ENCODE data around the gene VIPR1.
A peak's percentile ranks its signal among the peaks of the same experiment; 100 is the strongest.
"Not testable (repeated sequence)": the region's sequence is repeated elsewhere in the genome, so short reads cannot be mapped to it uniquely, and the experiment has no call there.

The VIPR1 gene

DNA sequence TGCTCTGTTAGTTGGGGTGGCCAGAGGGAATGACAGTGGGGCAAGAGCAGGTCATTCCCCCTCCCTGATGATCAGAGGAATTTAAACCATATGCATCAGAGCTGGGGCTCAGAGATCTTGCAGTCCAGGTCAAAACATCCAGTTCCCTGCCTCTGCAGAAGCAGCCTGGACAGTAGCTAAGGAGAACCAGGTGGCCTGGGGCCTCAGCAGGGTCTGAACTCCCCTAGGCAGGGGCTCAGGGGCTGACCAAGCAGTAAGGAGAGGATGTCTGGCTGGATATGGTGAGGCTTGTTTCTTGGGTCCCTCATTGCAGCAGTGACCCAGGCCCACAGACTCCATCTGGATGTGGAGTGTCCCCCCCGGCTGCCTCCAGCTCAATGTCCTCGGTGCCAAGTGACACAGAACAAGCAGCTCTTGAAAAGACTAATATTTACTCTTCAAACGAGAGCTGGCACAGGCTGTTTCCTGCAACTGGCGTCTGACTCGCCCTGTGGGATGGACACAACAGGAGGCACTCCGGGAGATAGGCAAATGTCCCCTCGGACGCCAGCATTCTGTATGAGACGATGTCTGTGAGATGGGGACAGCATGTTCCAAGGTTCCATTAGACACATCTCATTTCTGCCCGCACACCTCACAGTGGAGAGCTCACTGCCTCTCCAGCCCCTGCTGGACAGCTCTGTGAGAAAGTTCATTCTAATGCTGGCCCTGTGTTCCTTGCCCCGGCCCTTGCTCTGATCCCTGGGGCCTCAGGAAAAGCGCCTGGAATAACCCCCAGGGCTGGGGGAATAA, 42.2 kb downstream of the VIPR1 start:
- no peak for ATAC-seq (replicated peaks)
- Mint-ChIP-seq H3K27ac (no peak overlapping the region), H3K4me1 (peaks cover 0 to 3% of the 10 kb centered on the region in 2 donors), H3K9me3 (no peaks in the 10 kb centered on the region), H3K4me3 (no peak overlapping the region), H3K36me3 (peaks cover 9 to 13% of the 10 kb centered on the region in 2 donors), H3K27me3 (peaks cover 0 to 3% of the 10 kb centered on the region in 2 donors)
- DNase-seq: no peak

DNA sequence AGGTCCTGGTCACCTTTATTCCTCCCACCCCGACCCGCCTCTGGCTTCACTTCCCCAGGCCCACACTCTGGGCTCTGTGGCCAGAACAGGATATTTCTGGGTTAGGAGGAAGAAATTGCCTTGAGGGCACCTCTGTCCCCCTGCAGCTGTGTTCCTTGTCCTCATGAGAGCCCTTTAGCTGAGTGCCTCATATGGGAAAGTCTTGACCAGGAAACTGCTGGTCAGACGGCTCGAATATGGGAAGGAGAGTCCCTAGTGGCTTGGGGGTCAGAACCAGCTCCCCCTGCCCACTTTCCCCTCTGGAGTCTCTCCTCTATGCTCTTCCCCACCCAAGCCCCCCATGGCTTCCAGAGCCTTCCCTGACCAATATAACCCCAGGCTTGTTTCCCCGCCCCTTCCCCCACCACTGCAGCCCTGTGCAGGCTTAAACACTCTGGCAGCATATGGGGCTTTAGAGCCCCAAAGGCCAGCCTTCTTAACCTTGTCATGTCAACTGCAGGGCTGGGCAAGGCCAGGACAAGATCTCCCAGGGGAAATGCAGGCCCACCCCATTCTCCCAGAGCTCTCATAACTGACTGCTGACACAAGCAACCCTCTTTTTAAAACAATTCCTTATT, 42.9 kb downstream of the VIPR1 start:
- peaks cover 0 to 3% of the 10 kb centered on the region in 2 donors for H3K27me3 Mint-ChIP-seq
- peaks cover 0 to 3% of the 10 kb centered on the region in 2 donors for H3K4me1 Mint-ChIP-seq
- no peaks in the 10 kb centered on the region for H3K9me3 Mint-ChIP-seq
- H3K27ac Mint-ChIP-seq: no peak overlapping the region
- H3K36me3 Mint-ChIP-seq: peaks cover 11 to 13% of the 10 kb centered on the region in 2 donors
- no peak overlapping the region for H3K4me3 Mint-ChIP-seq
- DNase-seq (no peak), ATAC-seq (replicated peaks) (no peak)

DNA sequence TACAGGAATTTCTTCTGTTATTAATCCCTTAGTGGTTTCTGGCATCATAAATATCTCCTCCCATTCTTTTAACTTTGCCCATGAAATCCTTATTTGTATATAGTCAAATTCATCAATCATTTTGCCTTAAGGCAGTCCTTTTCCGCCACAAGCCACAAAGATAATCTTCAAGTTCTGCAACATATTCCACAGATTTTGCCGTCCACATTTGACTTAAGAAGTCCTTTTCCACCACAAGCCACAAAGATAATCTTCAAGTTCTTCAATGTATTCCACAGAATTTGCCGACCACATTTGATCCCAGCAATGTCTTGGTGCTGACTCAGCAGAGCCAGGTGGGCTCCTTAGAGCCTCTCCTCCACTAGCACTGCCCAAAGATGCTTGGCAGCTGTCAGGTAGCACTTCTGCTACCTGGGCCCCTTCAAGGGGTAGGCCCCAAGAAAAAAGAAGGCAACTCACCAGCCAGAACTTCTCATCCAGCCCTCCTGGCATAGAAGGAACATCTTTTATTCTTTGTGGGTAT, 44.3 kb downstream of the VIPR1 start:
- Mint-ChIP-seq H3K4me3 (no peak overlapping the region), H3K27ac (no peak overlapping the region)
- ATAC-seq (replicated peaks): no peak

DNA sequence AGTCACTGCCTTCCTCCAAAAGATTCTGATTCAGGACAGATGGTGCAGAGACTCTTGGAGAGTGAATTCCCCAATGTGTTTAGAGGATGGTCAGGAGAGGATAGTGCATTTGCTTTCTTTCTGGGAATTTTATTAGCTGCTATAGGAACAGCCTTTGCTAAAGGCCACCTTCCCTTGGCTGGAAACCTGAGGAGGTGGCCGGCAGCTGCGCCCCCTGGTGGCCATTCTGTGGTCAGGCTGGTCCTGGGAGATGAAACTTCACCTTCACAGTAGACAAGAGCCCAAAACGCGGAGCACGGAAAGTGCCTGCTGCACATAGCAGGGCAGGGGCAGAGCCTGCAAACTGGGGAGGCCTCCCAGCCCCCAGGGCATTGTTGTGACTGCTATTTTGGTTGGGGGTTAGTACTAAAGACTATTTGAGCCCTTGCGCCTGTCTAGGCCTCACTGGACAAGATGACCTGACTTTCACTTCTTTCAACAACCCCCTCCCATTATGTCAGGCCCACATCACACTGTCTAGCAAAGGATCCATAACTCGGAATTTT, 45.0 kb downstream of the VIPR1 start:
- H3K36me3 Mint-ChIP-seq: peaks cover 20 to 21% of the 10 kb centered on the region in 2 donors
- no peaks in the 10 kb centered on the region for H3K9me3 Mint-ChIP-seq
- peaks cover 0 to 3% of the 10 kb centered on the region in 2 donors for H3K4me1 Mint-ChIP-seq
- ATAC-seq (replicated peaks) (peak; percentile 76 to 81), DNase-seq (peak; percentile 23)
- H3K27ac Mint-ChIP-seq: no peak overlapping the region
- no peak overlapping the region for H3K4me3 Mint-ChIP-seq
- H3K27me3 Mint-ChIP-seq: no peaks in the 10 kb centered on the region

More for the DNA sequence above, 44.3 kb downstream of the VIPR1 start:
- no peak for DNase-seq
- Mint-ChIP-seq H3K36me3 (peaks cover 17 to 20% of the 10 kb centered on the region in 2 donors), H3K4me1 (peaks cover 0 to 3% of the 10 kb centered on the region in 2 donors), H3K27me3 (no peaks in the 10 kb centered on the region), H3K9me3 (no peaks in the 10 kb centered on the region)

GRCh38 chr3:42549131-42549530, 46.7 kb downstream of the VIPR1 start:
- no peaks in the 10 kb centered on the region for H3K9me3 Mint-ChIP-seq
- no peak overlapping the region for H3K4me3 Mint-ChIP-seq
- DNase-seq (no peak), ATAC-seq (replicated peaks) (no peak)
- peak overlapping the region; percentile 7 for H3K27ac Mint-ChIP-seq
- H3K27me3 Mint-ChIP-seq: no peaks in the 10 kb centered on the region
- peaks cover 25 to 36% of the 10 kb centered on the region in 2 donors for H3K36me3 Mint-ChIP-seq
- H3K4me1 Mint-ChIP-seq: peaks cover 0 to 3% of the 10 kb centered on the region in 2 donors

- no peaks in the 10 kb centered on the region for H3K27me3 Mint-ChIP-seq
- no peaks in the 10 kb centered on the region for H3K9me3 Mint-ChIP-seq
- no peak overlapping the region for H3K4me3 Mint-ChIP-seq
- H3K27ac Mint-ChIP-seq: no peak overlapping the region
- DNase-seq: no peak
- H3K36me3 Mint-ChIP-seq: peaks cover 28 to 36% of the 10 kb centered on the region in 2 donors
- ATAC-seq (replicated peaks): no peak
- peaks cover 0 to 3% of the 10 kb centered on the region in 2 donors for H3K4me1 Mint-ChIP-seq
Measured at GRCh38 chr3:42550250-42550649, 47.8 kb downstream of the VIPR1 start.

- ATAC-seq (replicated peaks) (no peak), DNase-seq (no peak)
- H3K27me3 Mint-ChIP-seq: no peaks in the 10 kb centered on the region
- H3K4me1 Mint-ChIP-seq: peaks cover 0 to 4% of the 10 kb centered on the region in 2 donors
- H3K36me3 Mint-ChIP-seq: peaks cover 28 to 52% of the 10 kb centered on the region in 2 donors
- no peak overlapping the region for H3K4me3 Mint-ChIP-seq
- no peak overlapping the region for H3K27ac Mint-ChIP-seq
- H3K9me3 Mint-ChIP-seq: no peaks in the 10 kb centered on the region
Measured at GRCh38 chr3:42552830-42553229, 50.4 kb downstream of the VIPR1 start.

GRCh38 chr3:42556089-42556632, 53.7 kb downstream of the VIPR1 start:
- no peak overlapping the region for H3K4me3 Mint-ChIP-seq
- no peak overlapping the region for H3K27ac Mint-ChIP-seq
- no peaks in the 10 kb centered on the region for H3K27me3 Mint-ChIP-seq
- H3K36me3 Mint-ChIP-seq: peaks cover 27 to 51% of the 10 kb centered on the region in 2 donors
- peak in 1 of 2 donors; percentile 25 for ATAC-seq (replicated peaks)
- H3K4me1 Mint-ChIP-seq: peaks cover 0 to 2% of the 10 kb centered on the region in 2 donors
- no peaks in the 10 kb centered on the region for H3K9me3 Mint-ChIP-seq
- no peak for DNase-seq

DNA sequence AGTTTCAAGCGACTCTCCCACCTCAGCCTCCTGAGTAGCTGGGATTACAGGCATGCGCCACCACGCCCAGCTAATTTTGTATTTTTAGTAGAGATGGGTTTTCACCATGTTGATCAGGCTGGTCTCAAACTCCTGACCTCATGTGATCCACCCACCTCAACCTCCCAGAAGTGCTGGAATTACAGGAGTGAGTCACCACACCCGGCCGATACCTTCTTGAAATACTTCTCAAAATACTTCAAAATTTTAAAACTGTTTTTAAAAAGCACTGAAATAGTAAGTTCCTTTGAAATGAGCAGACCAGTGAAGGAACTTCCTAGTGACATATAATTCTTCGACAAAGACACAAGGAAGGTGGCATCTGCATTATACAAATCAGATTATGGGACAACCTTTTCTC, 54.4 kb downstream of the VIPR1 start:
- H3K27me3 Mint-ChIP-seq; H3K9me3 Mint-ChIP-seq; H3K4me1 Mint-ChIP-seq; H3K27ac Mint-ChIP-seq; DNase-seq; ATAC-seq (replicated peaks); H3K4me3 Mint-ChIP-seq: not testable (repeated sequence)
- H3K36me3 Mint-ChIP-seq: peaks cover 24 to 52% of the 10 kb centered on the region in 2 donors

DNA sequence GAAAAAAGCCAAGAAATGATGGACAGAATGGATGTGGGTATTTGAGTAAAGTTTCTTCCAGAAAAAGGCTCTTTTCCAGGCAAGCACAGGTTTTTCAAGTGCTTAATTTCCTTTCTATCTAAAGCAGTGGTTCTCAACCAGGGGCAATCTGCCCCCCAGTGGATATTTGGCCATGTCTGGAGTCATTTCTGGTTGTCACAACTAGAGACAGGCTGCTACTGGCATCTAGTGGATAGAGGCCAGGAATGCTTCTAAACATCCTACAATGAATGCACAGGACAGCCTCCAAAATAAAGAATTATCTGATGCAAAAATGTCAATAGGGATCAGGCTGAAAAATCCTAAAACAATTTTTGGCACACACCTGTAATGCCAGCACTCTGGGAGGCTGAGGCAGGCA, 55.4 kb downstream of the VIPR1 start:
- DNase-seq (no peak), ATAC-seq (replicated peaks) (no peak)
- peaks cover 24 to 46% of the 10 kb centered on the region in 2 donors for H3K36me3 Mint-ChIP-seq
- no peak overlapping the region for H3K4me3 Mint-ChIP-seq
- H3K27me3 Mint-ChIP-seq: no peaks in the 10 kb centered on the region
- H3K27ac Mint-ChIP-seq: no peak overlapping the region
- H3K9me3 Mint-ChIP-seq: no peaks in the 10 kb centered on the region
- H3K4me1 Mint-ChIP-seq: peaks cover 0 to 2% of the 10 kb centered on the region in 2 donors

DNA sequence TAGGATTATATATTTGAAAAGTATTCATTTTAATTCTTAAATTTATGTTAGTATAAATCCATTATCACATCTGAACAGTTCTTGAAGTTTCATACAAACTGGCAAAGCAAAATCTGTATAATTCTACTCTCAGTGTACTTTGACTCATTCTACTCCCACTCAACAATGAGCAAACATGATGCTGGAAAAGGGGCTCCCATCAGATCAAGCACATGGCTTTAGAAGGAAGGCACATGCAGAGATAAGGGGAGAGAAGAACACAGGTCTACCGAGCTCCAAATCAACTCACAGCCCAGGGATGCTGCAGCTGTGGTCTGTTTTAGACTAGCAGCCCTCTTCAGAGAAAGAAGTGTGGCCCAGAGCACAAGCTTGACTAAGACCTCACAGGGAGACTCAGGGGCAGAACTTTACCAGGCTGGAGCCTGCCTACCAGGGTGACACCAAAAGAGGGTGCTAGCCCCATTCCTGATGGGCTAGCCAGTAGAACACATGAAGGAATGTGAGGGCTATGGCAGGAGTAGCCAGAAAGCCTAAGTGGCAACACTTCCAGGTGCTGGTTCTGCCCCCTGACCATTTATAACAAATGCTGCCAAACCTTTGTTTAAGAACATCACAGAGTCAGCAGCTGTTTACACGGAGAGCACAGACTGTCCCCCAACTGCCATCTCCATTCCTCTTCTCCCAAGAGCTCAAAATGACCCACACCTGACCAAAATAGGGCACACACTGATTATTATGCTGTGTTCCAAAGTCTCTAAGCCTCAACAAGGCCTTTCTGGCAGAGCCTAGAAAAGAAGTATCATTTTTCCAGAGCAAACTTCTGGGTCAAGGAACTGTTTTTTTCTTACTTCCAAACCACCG, 59.8 kb downstream of the VIPR1 start:
- ATAC-seq (replicated peaks) (no peak), DNase-seq (no peak)
- Mint-ChIP-seq H3K36me3 (peaks cover 42 to 54% of the 10 kb centered on the region in 2 donors), H3K9me3 (no peaks in the 10 kb centered on the region), H3K4me1 (no peaks in the 10 kb centered on the region), H3K27me3 (no peaks in the 10 kb centered on the region), H3K27ac (no peak overlapping the region), H3K4me3 (no peak overlapping the region)

- Mint-ChIP-seq H3K27ac (no peak overlapping the region), H3K36me3 (peaks cover 47 to 62% of the 10 kb centered on the region in 2 donors), H3K4me3 (no peak overlapping the region), H3K4me1 (peaks cover 0 to 2% of the 10 kb centered on the region in 2 donors), H3K27me3 (no peaks in the 10 kb centered on the region), H3K9me3 (peaks cover 3 to 7% of the 10 kb centered on the region in 2 donors)
- DNase-seq (no peak), ATAC-seq (replicated peaks) (no peak)
Measured at GRCh38 chr3:42569593-42570142, 67.2 kb downstream of the VIPR1 start.

GRCh38 chr3:42572278-42572677, 69.8 kb downstream of the VIPR1 start:
- ATAC-seq (replicated peaks) (peak; percentile 42 to 52), DNase-seq (no peak)
- Mint-ChIP-seq H3K4me3 (no peak overlapping the region), H3K36me3 (peaks cover 46 to 64% of the 10 kb centered on the region in 2 donors), H3K4me1 (peaks cover 0 to 4% of the 10 kb centered on the region in 2 donors), H3K27me3 (no peaks in the 10 kb centered on the region), H3K9me3 (peaks cover 3 to 10% of the 10 kb centered on the region in 2 donors), H3K27ac (peak overlapping the region; percentile 9)

All from stimulated activated naive B cell treated with anti-CD40 and anti-IgM and Interleukin-4, amounts not matched to agents 10 μg/mL and 1 μg/mL and 100 μg/mL, for 72 hours (primary cell).